Fibroblast of the aortic adventitia (primary cell): ENCODE measurements around the gene GALE. TPM values are rescaled to one million over a fixed set of nuclear protein-coding genes. Genes with fewer than 3 reads are reported as not detected.

Experiments
- DNase-seq: peaks from one replicate; pipeline ENCODE4 v3.0.0-alpha.2; 2010; ENCODE audit warnings: low read depth
- H3K4me3 ChIP-seq: 2 replicates; pipeline ENCODE4 v1.5.1; 2011; ENCODE audit warnings: low read depth, mild to moderate bottlenecking, control low read depth, low read length, moderate library complexity
- total RNA-seq: library from RNA; depleted of rRNA; stranded (reverse); fragments of >200 nt; gene quantifications from 2 replicates; pipeline ENCODE4 v1.2.3, GENCODE V29; 2012; ENCODE audit warnings: low replicate concordance
- TF ChIP-seq, protein P1 (sequence below): IDR thresholded peaks from 2 replicates; pipeline ENCODE4 v1.5.1; 2011; ENCODE audit warnings: mild to moderate bottlenecking, low read length, control low read depth, inconsistent platforms; ENCODE audit not compliant: insufficient read depth

Gene GALE
- total RNA-seq, 1 donor: 16.7 TPM

DNA sequence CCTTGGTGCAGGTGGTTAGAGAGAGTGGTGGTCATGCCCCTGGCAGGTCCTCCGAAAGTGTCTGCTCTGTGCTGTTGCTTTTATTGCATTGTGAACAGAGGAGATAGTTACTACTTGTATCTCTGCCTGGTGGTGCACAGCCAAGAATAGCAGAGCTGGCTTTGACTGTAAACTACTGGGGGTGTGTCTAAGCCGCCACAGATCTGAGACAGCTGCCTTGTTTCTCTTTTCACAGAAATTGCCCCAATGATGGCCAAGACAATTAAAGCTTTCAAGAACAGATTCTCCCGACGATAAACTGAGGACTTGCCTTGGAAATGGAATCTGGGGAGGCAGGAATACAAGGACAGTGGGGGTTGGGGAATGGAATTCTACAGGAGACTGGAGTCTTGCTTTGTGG lies 41.3 kb downstream of the GALE start:
- DNase-seq: peak; percentile 55
- H3K4me3 ChIP-seq: no peak overlapping the region
- TF ChIP-seq, protein P1, sequence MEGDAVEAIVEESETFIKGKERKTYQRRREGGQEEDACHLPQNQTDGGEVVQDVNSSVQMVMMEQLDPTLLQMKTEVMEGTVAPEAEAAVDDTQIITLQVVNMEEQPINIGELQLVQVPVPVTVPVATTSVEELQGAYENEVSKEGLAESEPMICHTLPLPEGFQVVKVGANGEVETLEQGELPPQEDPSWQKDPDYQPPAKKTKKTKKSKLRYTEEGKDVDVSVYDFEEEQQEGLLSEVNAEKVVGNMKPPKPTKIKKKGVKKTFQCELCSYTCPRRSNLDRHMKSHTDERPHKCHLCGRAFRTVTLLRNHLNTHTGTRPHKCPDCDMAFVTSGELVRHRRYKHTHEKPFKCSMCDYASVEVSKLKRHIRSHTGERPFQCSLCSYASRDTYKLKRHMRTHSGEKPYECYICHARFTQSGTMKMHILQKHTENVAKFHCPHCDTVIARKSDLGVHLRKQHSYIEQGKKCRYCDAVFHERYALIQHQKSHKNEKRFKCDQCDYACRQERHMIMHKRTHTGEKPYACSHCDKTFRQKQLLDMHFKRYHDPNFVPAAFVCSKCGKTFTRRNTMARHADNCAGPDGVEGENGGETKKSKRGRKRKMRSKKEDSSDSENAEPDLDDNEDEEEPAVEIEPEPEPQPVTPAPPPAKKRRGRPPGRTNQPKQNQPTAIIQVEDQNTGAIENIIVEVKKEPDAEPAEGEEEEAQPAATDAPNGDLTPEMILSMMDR: no peak

DNA sequence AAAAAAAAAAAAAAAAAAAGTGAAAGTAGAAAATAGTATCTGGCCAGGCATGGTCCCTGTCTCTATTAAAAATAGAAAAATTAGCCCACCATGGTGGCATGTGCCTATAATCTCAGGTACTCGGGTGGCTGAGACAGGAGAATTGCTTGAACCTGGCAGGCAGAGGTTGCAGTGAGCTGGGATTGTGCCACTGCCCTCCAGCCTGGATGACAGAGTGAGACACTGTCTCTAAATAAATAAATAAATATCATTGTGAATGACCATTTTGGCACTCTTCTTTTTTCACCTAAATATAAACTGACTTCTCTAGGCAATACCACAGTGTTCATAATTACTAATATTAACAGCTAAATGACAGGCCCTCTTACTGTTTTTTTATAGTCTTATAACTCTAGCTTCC lies 42.7 kb downstream of the GALE start:
- no peak for DNase-seq
- H3K4me3 ChIP-seq: no peak overlapping the region
- TF ChIP-seq, protein P1: no peak

DNA sequence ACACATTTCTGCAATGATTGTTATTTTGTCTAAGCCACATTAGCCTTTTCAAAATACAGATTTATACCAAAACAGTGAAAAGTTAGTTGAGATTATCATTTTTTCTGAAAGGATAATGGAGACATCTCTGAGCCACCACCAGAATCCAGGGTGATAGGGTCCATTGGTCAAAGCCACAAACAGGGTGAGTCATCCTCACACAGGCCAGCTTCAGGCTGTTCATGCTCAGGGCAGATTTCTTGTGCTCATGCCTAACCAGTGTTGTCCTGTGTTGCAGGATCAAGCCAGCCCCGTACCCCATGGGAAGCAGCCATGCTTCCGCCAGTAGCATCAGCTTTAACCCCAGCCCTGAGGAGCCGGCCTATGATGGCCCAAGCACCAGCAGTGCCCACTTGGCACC lies 43.9 kb downstream of the GALE start:
- DNase-seq: peak; percentile 27
- H3K4me3 ChIP-seq: no peak overlapping the region
- TF ChIP-seq, protein P1: no peak

DNA sequence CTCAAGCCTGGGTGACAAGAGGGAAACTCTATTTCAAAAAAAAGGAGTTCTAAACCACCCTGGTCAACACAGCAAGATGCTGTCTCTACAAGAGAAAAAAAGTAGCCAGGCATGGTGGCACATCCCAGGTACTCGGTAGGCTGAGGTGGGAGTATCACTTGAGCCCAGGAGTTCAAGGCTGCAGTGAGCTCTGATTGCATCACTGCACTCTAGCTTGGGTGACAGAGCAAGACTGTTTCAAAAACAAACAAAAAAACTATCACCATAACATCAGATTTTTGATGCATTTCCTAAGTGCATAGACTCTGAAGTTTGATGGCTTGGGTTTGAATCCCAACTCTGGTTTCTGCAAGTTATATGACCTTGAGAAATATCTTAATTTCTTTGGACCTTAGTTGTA lies 47.6 kb downstream of the GALE start:
- no peak overlapping the region for H3K4me3 ChIP-seq
- DNase-seq: no peak
- TF ChIP-seq, protein P1: no peak

DNA sequence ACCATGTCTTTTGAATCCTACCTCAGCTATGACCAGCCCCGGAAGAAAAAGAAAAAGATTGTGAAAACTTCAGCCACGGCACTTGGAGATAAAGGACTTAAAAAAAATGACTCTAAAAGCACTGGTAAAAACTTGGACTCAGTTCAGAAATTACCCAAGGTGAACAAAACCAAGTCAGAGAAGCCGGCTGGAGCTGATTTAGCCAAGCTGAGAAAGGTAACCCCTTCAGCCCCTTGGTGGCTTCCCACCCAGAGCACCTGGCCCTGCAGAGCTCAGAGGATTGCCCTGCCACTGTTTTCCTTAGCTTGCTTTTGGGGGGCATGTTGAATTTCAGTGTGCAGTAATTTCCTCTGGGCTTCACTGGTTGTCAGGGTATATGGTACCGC lies 48.7 kb downstream of the GALE start:
- TF ChIP-seq, protein P1: no peak
- no peak overlapping the region for H3K4me3 ChIP-seq
- no peak for DNase-seq

DNA sequence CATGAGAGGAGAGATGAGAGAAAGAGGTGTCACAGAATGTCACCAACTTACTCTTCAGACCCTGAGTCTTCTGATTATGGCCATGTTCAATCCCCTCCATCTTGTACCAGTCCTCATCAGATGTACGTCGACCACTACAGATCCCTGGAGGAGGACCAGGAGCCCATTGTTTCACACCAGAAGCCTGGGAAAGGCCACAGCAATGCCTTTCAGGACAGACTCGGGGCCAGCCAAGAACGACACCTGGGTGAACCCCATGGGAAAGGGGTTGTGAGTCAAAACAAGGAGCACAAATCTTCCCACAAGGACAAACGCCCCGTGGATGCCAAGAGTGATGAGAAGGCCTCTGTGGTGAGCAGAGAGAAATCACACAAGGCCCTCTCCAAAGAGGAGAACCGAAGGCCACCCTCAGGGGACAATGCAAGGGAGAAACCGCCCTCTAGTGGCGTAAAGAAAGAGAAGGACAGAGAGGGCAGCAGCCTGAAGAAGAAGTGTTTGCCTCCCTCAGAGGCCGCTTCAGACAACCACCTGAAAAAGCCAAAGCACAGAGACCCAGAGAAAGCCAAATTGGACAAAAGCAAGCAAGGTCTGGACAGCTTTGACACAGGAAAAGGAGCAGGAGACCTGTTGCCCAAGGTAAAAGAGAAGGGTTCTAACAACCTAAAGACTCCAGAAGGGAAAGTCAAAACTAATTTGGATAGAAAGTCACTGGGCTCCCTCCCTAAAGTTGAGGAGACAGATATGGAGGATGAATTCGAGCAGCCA lies 49.3 kb downstream of the GALE start:
- TF ChIP-seq, protein P1: peak; percentile 60
- H3K4me3 ChIP-seq: no peak overlapping the region
- peak; percentile 50 for DNase-seq

DNA sequence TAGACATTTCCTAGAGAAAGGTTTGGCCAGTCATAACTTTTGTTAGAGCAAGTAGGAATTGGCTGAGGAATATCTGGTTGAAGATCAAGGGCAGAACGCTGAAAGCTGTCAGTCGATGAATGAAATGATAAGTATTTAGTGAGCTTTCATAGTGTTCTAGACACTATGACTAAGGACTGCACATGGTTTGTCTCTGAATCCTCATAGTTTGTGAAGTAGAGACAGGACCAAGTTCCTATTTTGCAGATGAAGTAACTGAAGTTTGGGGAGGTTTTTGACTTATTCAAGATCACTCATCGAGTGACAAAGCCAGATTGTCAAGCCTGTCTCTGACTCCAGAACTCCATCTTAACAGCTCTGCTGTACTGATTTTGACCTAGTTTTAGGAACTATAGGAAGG lies 52.5 kb downstream of the GALE start:
- H3K4me3 ChIP-seq: no peak overlapping the region
- TF ChIP-seq, protein P1: no peak
- DNase-seq: no peak
